VCaP (cell line): ENCODE results near the gene CATSPER4.
A peak's percentile ranks its signal among the peaks of the same experiment; 100 is the strongest.
"Not testable (repeated sequence)": the region's sequence is repeated elsewhere in the genome, so short reads cannot be mapped to it uniquely, and the experiment has no call there.

Experiments used
- H3K27ac ChIP-seq: fragments of 450-650 bp; 2 replicates; pipeline ENCODE4 v1.5.1; 2017
- TF ChIP-seq, protein P1 (sequence below): fragments of 450-650 bp; conservative IDR thresholded peaks from 2 replicates; pipeline ENCODE4 v1.5.1; 2017; ENCODE audit warnings: mild to moderate bottlenecking, moderate library complexity

CATSPER4 gene

DNA sequence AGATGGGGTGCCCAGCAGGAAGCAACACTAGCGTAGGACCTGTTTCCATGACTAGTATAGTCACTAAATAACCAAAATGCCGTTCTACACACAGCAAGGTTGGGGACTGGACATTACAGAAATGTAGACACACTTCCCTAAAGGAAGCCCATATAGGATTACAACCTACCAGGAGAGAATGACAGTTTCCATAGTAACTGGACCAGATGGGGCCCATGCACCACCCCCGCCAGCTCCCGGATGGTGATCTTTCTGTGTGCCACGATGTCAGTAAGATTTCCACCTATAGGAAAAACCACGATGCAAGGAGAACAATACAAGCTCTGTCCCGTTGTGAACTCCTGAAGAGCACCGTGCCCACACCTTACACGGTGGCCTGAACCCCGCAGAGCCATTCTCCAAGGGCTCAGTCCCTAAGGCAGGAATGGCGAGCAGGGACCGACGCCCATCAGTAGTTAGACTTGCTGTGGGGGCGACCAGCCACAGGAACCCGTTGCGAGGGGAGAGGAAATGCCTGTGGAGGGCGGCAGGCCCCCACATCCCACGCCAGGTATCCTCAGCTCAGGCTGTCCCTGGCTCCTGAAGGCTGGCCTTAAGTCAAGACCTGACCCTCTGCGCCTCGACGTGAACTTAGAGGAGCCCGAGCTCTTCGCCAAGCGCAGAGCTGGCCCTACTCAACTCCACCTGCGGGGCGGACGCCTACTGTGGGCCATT, 30.0 kb downstream of the CATSPER4 start:
- TF ChIP-seq, protein P1, sequence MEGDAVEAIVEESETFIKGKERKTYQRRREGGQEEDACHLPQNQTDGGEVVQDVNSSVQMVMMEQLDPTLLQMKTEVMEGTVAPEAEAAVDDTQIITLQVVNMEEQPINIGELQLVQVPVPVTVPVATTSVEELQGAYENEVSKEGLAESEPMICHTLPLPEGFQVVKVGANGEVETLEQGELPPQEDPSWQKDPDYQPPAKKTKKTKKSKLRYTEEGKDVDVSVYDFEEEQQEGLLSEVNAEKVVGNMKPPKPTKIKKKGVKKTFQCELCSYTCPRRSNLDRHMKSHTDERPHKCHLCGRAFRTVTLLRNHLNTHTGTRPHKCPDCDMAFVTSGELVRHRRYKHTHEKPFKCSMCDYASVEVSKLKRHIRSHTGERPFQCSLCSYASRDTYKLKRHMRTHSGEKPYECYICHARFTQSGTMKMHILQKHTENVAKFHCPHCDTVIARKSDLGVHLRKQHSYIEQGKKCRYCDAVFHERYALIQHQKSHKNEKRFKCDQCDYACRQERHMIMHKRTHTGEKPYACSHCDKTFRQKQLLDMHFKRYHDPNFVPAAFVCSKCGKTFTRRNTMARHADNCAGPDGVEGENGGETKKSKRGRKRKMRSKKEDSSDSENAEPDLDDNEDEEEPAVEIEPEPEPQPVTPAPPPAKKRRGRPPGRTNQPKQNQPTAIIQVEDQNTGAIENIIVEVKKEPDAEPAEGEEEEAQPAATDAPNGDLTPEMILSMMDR, result no peak
- H3K27ac ChIP-seq, result no peak overlapping the region

DNA sequence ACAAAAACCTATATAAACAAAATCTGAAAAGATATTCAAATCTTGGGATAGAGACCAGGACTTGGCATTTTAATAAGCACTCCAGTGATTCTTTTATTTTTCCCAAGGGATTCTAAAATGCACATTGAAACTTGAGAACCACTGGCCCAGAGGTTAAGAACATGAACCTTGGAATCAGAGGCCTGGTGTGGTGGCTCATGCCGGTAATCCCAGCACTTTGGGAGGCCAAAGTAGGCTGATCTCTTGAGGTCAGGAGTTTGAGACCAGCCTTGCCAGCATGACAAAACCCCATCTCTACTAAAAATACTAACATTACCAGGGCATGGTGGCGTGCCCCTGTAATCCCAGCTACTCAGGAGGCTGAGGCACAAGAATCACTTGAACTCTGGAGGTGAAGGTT, 30.7 kb downstream of the CATSPER4 start:
- TF ChIP-seq, protein P1, result no peak
- no peak overlapping the region for H3K27ac ChIP-seq

DNA sequence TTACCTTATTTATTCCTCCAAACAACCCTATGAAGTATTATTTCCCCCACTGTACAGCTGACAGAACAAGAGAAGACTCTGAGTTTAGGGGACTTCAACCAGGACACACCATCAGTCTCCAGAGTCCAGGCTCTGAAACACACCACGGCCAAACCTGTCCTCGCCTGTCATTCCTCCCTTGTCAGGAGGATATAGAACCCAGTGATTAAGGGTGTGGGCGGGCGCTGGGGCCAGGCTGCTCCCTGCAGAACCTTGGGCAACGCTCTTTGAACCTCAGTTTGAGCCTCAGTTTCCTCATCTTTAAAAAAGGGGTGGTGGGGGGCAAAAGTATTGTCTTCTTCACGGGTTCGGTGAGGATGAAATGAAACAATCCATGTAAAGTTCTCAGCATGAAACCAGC, 34.2 kb downstream of the CATSPER4 start:
- TF ChIP-seq, protein P1, result no peak
- H3K27ac ChIP-seq, result no peak overlapping the region

DNA sequence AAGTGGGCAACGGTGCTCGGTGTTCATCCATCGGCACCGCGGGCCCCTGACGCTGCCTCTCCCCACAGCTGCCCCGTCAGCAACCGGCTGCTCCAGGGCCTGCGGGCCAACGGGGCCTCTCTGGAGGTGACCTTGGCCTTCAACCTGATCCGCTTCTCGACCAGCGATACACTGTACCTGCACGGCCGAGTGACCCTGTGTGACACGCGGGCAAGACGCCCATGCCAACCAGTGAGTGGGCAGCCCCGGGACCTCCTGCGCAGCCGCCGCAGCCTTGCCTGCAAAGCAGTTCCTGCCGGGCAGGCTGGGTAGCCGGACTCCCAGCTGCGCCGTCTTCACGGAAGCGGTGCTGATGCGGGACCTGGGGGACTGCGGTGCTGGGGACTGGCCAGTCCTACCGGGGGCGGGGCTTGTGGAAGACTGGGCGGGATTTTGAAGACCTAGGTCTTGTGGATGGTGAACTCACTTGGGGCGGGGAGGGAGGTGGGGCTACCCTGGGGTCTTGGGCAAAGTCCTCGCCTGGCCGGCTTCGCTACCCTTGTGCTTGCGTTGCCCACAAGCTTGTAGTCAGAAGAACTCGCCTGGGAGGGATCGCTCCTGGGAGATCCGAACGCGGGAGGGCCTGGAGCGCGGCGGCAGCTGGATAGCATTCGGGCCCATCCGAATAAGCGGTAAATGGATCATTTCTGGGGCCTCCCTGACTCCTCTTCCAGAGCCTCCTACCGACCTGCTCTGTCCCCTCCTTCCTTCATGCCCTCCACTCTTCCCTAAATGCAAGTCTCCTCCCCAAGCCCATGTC, 34.8 kb downstream of the CATSPER4 start:
- TF ChIP-seq, protein P1, result no peak
- H3K27ac ChIP-seq, result no peak overlapping the region

DNA sequence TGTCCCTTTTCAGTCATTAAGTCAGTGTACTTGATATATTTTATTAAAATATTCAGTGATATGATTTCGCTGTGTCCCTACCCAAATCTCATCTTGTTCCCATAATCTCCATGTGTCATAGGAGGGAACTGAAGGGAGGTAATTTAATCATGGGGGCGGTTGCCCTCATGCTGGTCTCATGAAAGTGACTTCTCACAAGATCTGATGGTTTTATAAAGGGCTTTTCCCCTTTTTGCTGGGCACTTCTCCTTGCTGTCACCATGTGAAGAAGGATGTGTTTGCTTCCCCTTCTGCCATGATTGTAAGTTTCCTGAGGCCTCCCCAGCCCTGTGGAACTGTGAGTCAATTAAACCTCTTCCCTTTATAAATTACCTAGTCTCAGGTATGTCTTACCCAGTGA, 40.3 kb downstream of the CATSPER4 start:
- H3K27ac ChIP-seq, result not testable (repeated sequence)

DNA sequence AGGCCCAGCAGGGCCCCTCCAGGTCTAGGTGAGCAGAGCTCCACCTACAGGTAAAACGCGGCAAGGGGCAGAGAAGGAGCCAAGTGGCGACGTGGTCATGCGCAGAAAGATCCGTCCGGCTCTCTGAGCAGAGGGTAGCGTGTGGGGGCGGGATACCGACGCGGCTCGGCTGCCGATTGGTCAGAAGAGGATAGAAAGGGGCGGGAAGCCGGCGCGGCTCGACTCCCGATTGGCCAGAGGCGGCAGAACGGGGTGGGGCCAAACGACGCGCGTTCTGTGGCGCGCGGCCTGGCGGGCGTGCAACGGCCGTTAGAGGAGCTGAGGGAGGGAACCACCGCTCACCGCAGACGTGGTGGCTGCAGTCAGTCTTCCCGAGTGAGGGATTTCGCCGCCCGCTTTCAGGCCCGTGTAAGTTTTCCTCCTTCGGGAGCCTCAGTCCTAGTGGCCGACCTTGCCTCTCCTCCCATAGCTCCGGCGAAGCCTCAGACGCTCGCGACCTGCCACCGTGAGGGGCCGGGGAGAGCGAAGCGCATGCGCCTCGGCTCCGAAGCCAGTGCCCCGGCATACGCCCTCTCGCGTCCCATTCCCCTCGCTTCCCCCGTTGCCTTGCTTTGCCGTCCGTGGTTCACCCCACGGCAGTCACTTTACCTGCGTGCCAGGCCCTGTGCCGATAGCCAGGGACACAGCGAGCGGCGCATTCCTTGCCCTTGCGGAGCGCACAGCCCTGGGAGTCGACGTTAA, 43.7 kb downstream of the CATSPER4 start, which contains the start of gene CEP85:
CEP85 (plus strand) TSS at position 298 of the 741 bp plus-strand sequence. CDS start 5,584 bp downstream, outside the sequence.
- TF ChIP-seq, protein P1, result peak; percentile 95
- peak within 1 kb of the TSS; percentile 81 for H3K27ac ChIP-seq

DNA sequence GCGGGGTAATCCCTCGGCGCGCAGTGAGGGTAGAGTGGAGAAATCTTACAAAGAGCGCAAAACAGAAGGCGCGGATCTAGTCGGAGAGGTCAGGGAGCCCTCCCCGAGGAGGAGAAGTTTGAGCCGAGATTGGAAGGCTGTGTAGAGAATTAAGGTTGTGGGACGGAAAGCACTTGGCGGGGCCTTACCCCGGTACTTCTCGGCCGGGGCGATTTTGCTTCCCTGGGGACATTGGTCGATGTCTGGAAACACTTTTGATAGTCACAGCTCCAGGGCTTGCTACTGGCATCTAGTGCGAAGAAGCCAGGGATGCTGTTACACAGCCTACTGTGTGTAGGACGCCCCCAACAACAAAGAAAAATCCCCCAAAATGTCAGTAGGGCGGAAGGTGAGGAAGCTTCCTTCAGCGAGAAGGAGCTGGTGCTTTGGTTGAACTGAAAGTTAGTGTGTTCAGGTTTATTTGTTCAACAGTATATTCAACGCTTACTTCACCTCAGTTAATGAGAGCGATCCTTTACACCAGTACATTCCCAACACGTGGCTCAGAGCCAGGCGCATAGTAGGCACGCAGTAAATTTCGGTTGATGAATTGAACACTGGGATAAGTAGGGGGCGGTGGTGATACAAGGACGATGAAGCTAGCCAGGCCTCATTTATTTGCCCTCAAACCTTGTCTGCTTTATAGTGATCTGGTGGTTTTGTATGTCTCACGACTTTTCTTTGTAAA, 44.4 kb downstream of the CATSPER4 start:
- TF ChIP-seq, protein P1, result no peak
- peak overlapping the region; percentile 81 for H3K27ac ChIP-seq
